ENCODE data around the gene GPC5.

GRCh38 chr13:92433386-92433785 is 1035.0 kb downstream of the GPC5 start:
- TF ChIP-seq BCL11A (IDR thresholded peaks at IDR 0.05; ENCODE audit: low read depth in 2 of 2, low read length in 2 of 2) (no peak), SIN3A (conservative IDR thresholded peaks at IDR 0.05 in 1 of 2, IDR thresholded peaks at IDR 0.05 in 1 of 2; ENCODE audit: low read depth in 1 of 2, low read length in 2 of 2) (no peak), CTCF (IDR thresholded peaks at IDR 0.05; ENCODE audit: control extremely low read depth in 1 of 3, insufficient read depth in 1 of 3, low read depth in 1 of 3, low read length in 3 of 3) (no peak), USF2 (IDR thresholded peaks at IDR 0.05; ENCODE audit: low read length) (no peak), POLR2AphosphoS5 (IDR thresholded peaks at IDR 0.05; ENCODE audit: low read depth, low read length) (no peak), EZH2 (IDR thresholded peaks at IDR 0.05; ENCODE audit: low read depth, low read length, severe bottlenecking) (no peak), SP1 (IDR thresholded peaks at IDR 0.05; ENCODE audit: low read depth, low read length) (no peak), CHD7 (IDR thresholded peaks at IDR 0.05; ENCODE audit: insufficient replicate concordance, low read length) (no peak), RNF2 (IDR thresholded peaks at IDR 0.05; ENCODE audit: borderline replicate concordance, low read depth, low read length, missing control alignments, poor library complexity, severe bottlenecking) (no peak), HDAC2 (IDR thresholded peaks at IDR 0.05; ENCODE audit: borderline replicate concordance in 1 of 2, low read depth in 2 of 2, low read length in 2 of 2) (no peak)

Measured in H1 (cell line).